ENCODE data around the gene ATF7IP2. TPM values are rescaled to one million over a fixed set of nuclear protein-coding genes. Genes with fewer than 3 reads are reported as not detected.

The ATF7IP2 gene
- total and polyA plus RNA-seq, 2 of the 13 experiments (the other 11 are each of a cell fraction or from before 2014, with no cell fraction given), result 117 to 217 TPM

DNA sequence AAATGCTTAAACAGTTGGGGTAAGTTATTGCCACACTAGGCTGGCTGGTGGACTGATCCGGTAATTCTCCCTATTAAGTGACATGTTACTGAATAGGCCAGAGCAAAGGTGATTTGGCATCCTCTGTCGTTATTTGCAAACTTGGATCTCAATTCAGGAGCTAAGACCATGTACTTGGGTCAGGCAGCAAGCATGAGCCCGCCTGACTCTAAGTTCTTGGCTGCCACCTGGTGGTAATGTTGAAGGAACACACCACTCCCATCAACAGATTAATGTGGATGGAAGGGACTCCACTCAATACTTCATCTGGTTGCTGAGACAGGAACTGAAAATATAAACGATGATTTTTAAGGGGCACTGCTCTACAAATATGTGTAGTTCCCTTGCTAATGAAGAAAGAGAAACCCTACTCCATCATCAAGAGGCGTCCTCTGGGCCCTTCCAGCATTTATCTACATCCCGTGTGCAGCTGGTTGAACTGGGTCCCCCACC, 123.7 kb downstream of the ATF7IP2 start (continued):
- no peak for TF ChIP-seq CBX1 (IDR thresholded peaks at IDR 0.05; ENCODE audit: low read depth)
- no peak; the same call in 1 of the 2 replicates for TF ChIP-seq JUND (CRISPR knock-in tag; IDR thresholded peaks at IDR 0.05)
- TF ChIP-seq U2AF1 (optimal IDR thresholded peaks at IDR 0.05; ENCODE audit: low read depth, low read length), result no peak
- no peak for TF ChIP-seq NCOA5 (CRISPR knock-in tag; IDR thresholded peaks at IDR 0.05)
- TF ChIP-seq ZNF83 (CRISPR knock-in tag; IDR thresholded peaks at IDR 0.05; ENCODE audit: borderline replicate concordance), result 0 out of 2 replicates have a peak, but pooled peaks have one; percentile 26
- TF ChIP-seq ONECUT2 (CRISPR knock-in tag; IDR thresholded peaks at IDR 0.05), result no peak
- TF ChIP-seq ZNF460 (CRISPR knock-in tag; IDR thresholded peaks at IDR 0.05; ENCODE audit: borderline replicate concordance), result no peak
- no peak for TF ChIP-seq ZNF253 (CRISPR knock-in tag; IDR thresholded peaks at IDR 0.05; ENCODE audit: borderline replicate concordance)
- TF ChIP-seq HNRNPH1 (optimal IDR thresholded peaks at IDR 0.05; ENCODE audit: low read depth, low read length), result no peak
- TF ChIP-seq, protein P1, sequence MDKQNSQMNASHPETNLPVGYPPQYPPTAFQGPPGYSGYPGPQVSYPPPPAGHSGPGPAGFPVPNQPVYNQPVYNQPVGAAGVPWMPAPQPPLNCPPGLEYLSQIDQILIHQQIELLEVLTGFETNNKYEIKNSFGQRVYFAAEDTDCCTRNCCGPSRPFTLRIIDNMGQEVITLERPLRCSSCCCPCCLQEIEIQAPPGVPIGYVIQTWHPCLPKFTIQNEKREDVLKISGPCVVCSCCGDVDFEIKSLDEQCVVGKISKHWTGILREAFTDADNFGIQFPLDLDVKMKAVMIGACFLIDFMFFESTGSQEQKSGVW (CRISPR knock-in tag; IDR thresholded peaks at IDR 0.05; ENCODE audit: borderline replicate concordance), result no peak
- TF ChIP-seq ZNF282 (IDR thresholded peaks at IDR 0.05; ENCODE audit: partially characterized antibody), result no peak
- TF ChIP-seq NCOR1 (IDR thresholded peaks at IDR 0.05; ENCODE audit: borderline replicate concordance, low read length), result no peak
- TF ChIP-seq, protein P2, sequence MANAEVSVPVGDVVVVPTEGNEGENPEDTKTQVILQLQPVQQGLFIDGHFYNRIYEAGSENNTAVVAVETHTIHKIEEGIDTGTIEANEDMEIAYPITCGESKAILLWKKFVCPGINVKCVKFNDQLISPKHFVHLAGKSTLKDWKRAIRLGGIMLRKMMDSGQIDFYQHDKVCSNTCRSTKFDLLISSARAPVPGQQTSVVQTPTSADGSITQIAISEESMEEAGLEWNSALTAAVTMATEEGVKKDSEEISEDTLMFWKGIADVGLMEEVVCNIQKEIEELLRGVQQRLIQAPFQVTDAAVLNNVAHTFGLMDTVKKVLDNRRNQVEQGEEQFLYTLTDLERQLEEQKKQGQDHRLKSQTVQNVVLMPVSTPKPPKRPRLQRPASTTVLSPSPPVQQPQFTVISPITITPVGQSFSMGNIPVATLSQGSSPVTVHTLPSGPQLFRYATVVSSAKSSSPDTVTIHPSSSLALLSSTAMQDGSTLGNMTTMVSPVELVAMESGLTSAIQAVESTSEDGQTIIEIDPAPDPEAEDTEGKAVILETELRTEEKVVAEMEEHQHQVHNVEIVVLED (CRISPR knock-in tag; IDR thresholded peaks at IDR 0.05; ENCODE audit: borderline replicate concordance), result peak; percentile 57; the same call in 1 of the 2 replicates
- TF ChIP-seq ZNF703 (CRISPR knock-in tag; IDR thresholded peaks at IDR 0.05; ENCODE audit: borderline replicate concordance), result no peak
- TF ChIP-seq MAZ (IDR thresholded peaks at IDR 0.05; ENCODE audit: borderline replicate concordance, low read depth, low read length), result no peak
- TF ChIP-seq MAZ (CRISPR knock-in tag; IDR thresholded peaks at IDR 0.05; ENCODE audit: low read depth), result peak; percentile 52; the same call in 1 of the 2 replicates
- TF ChIP-seq ZKSCAN1 (IDR thresholded peaks at IDR 0.05; ENCODE audit: low read length), result no peak
- TF ChIP-seq ZNF549 (CRISPR knock-in tag; IDR thresholded peaks at IDR 0.05), result no peak
- no peak for TF ChIP-seq ZNF263 (CRISPR knock-in tag; IDR thresholded peaks at IDR 0.05)
- no peak for TF ChIP-seq EP300 (IDR thresholded peaks at IDR 0.05; ENCODE audit: low read depth in 2 of 2, low read length in 2 of 2)
- TF ChIP-seq EP300 (CRISPR knock-in tag; IDR thresholded peaks at IDR 0.05; ENCODE audit: borderline replicate concordance), result 0 out of 2 replicates have a peak, but pooled peaks have one; percentile 32
- TF ChIP-seq ZMYM4 (CRISPR knock-in tag; IDR thresholded peaks at IDR 0.05), result peak; percentile 36; the same call in 1 of the 2 replicates
- 0 out of 2 replicates have a peak, but pooled peaks have one; percentile 10 for TF ChIP-seq MYPOP (CRISPR knock-in tag; IDR thresholded peaks at IDR 0.05)
- TF ChIP-seq HDAC6 (IDR thresholded peaks at IDR 0.05; ENCODE audit: low read depth, low read length), result no peak
- peak; percentile 71 for TF ChIP-seq KDM2A (CRISPR knock-in tag; IDR thresholded peaks at IDR 0.05; ENCODE audit: borderline replicate concordance, low read depth)
- TF ChIP-seq MZF1 (CRISPR knock-in tag; IDR thresholded peaks at IDR 0.05; ENCODE audit: borderline replicate concordance), result no peak; the same call in 1 of the 2 replicates
- TF ChIP-seq YEATS4 (CRISPR knock-in tag; IDR thresholded peaks at IDR 0.05; ENCODE audit: borderline replicate concordance), result no peak
- peak; percentile 63; the same call in 1 of the 2 replicates for TF ChIP-seq ELF3 (CRISPR knock-in tag; IDR thresholded peaks at IDR 0.05)
